Suppressor macrophage treated with lipopolysaccharide for 1 hour (primary cell): Measurements from ENCODE around the gene RACK1.
"Not testable (repeated sequence)": the region's sequence is repeated elsewhere in the genome, so short reads cannot be mapped to it uniquely, and the experiment has no call there.

Experiments
- DNase-seq, 3 donors: peaks; one replicate each; pipeline ENCODE4 v3.0.0-alpha.2; 2020 to 2022

RACK1 gene

GRCh38 chr5:181243564-181244343 lies at the start of gene RACK1:
TSS of gene RACK1 (minus strand) at chr5:181243906. CDS start at chr5:181243800, 106 bp downstream.
- peak; percentile 89 to 93 (median 92) for DNase-seq

DNA sequence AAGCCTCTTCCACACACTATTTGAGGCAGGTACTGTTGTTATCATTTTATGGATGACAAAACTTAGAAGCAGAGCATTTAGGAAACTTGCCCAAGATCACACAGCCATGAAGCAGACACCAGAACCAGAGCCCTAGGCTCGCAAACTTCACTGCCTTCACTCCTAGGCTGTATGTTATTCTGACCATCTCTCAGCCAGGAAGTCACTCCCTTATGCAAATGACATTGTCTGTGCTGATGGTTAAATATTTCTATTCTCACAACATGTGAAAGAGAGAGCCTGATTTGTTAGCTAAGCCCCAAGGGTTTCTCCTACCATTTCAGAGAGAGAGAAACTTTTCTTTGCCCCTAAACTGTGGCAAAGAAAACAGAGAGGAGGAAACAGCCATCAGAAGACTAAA lies 43.6 kb upstream of the RACK1 start:
- not testable (repeated sequence) for DNase-seq

GRCh38 chr5:181285962-181286705 lies 42.4 kb upstream of the RACK1 start:
- not testable (repeated sequence) for DNase-seq

DNA sequence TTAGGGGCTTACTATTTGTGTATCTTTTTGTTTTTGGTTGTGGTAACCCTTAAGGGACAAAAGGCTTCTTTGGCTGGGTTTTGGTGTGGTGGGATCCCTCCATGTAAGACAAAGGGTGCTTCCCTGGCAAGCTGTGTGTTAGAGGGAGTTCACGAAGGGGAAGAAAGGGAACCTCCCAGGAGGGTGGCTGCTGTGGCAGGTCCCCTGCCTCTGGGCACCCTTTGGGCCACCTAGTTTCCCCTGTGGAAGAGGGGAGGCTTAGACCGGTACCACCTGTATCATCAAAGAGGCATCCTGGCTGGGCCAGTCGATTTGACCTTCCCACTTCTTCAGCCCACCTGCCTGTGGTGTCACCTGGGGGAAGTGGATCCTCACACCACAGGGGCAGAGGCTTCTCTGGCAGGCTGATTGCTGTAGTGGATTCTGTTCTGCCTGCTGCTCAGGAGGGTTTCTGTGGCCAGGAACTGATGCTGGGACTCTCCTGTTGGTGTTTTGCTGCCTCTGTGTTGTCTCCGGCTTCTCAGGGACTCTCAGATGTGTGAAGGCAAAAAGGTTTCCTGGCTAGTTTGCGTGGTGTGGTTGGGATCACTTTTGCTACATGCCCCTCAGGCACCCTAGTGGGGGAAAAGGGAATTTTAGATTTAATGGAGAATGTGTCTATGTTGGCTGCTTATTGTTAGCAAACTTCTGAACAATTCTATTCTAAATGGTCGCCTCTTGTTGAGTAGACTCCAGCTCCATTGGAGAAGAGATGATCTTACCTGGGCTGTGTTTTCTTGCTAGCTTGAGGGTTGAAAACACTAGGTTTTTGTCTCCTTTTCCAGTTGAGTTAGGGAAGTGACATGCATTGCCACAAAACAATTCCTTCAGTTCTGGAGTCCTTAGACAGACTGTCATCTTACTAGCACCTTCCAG lies 40.4 kb upstream of the RACK1 start:
- not testable (repeated sequence) for DNase-seq

- no peak for DNase-seq
These were observed 39.6 kb upstream of the RACK1 start for GRCh38 chr5:181283347-181283746.

GRCh38 chr5:181282874-181283273 lies 39.2 kb upstream of the RACK1 start:
- no peak for DNase-seq

- not testable (repeated sequence) for DNase-seq
These were observed 38.7 kb upstream of the RACK1 start for GRCh38 chr5:181282415-181282814.

DNA sequence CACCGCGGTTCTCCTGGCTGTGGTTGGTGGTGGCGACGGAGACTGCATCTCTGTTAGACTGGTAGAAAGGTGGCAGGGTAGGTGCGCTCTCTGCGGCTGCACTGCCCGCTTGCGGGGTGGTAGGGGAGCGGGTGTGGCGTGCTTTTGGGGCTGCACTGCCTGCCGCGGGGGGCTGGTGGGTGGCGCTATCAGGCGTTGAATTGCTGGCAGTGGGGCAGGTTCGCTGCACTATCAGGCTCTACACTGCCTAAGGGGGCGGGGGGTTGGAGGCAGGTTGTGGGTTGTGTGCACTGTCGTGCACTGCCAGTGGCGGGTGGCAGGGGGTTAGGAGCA lies 38.2 kb upstream of the RACK1 start:
- no peak for DNase-seq

GRCh38 chr5:181281077-181281983 lies 37.6 kb upstream of the RACK1 start:
- no peak for DNase-seq

GRCh38 chr5:181280251-181280762 lies 36.6 kb upstream of the RACK1 start:
- DNase-seq, result no peak

- peak; percentile 30 to 54 (median 34) for DNase-seq
These were observed 29.7 kb upstream of the RACK1 start for GRCh38 chr5:181273433-181273744.

DNA sequence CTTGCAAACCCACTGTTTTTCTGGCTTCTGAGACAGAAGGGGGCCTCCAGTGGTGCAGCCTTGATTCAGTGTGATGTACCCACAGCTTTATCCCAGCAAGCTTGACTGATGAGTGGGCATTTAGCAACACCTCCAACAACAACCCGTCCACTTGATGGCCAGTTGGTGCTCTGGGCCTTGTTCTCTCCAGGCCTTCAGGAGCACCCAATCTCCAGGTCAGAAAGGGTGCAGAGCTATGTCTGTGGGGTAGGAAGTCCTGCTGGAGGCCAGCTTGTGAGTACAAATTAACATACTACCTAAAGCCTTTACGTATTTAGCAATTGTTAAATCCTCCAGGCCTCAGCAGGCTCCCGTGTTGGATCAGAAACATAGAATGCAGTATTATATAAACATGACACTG lies 27.4 kb upstream of the RACK1 start:
- DNase-seq, result no peak

GRCh38 chr5:181267907-181268306 lies 24.2 kb upstream of the RACK1 start:
- DNase-seq, result not testable (repeated sequence)

DNA sequence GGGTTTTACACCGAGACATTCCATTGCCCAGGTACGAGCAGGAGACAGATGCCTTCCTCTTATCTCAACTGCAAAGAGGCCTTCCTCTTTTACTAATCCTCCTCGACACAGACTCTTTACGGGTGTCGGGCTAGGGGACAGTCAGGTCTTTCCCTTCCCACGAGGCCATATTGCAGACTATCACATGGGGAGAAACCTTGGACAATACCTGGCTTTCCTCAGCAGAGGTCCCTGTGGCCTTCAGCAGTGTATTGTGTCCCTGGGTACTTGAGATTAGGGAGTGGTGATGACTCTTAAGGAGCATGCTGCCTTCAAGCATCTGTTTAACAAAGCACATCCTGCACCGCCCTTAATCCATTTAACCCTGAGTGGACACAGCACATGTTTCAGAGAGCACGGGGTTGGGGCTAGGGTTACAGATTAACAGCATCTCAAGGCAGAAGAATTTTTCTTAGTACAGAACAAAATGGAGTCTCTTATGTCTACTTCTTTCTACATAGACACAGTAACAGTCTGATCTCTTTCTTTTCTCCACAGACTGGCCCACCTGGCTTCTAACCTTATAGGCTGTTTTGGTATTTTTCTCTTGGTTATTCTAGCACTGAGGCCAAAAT lies 23.7 kb upstream of the RACK1 start:
- not testable (repeated sequence) for DNase-seq

GRCh38 chr5:181265092-181265671 lies 21.5 kb upstream of the RACK1 start:
- DNase-seq, result no peak

DNA sequence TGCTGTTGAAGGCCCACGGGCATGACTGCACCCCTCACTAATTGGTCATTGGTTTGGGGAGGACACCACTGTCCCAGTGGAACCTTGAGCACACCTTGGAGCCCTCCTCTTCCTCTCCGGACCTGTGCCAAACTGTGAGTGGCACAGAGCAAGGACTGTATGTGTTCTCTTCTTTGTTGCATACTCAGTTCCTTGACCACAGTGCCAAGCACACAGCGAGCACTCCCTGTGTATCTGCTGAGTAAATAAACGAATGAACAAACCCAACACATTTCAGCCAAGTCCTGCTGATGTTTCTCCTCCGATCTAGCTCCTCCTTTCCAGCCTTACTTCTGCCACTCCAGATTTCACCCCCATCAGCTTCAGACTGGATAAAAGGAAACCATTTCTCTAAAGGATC lies 19.9 kb upstream of the RACK1 start:
- no peak for DNase-seq

DNA sequence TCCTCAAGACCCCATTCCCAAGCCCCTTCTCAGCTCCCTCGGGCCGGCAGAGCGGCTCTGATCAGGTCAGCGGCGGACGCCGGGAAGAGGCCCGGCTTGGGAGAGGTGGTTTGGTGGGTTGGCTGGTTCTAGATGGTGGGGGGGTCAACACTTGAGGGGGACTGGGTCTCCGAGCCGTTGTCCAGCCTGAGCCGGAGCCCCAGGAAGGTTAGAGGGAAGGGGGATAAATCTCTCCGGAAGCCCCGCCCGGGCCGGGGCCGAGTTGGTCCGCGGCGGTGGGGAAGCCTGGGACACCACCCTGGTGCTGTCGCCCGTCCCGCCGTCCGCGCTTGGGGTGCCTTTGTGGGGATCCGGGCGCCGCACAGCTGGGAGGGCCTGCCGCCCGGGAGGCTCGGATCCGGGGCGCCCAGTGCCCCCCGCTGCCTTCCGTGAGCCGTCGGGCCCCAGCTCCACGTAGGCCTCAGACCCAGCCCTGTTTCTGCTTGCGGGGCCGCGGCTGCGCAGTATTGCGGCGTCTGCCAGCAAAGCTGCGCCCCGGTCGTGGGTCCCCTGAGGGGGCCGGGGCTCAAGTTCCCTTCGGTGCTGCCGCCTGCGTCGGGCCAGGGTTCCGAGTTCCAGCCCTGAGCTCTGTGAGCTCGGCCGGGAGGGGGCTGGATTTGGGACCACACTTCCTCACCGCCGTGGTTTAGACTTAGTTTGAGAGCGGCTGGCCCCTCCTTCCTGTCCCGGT lies 17.8 kb upstream of the RACK1 start:
- peak; percentile 72 to 84 (median 75) for DNase-seq

DNA sequence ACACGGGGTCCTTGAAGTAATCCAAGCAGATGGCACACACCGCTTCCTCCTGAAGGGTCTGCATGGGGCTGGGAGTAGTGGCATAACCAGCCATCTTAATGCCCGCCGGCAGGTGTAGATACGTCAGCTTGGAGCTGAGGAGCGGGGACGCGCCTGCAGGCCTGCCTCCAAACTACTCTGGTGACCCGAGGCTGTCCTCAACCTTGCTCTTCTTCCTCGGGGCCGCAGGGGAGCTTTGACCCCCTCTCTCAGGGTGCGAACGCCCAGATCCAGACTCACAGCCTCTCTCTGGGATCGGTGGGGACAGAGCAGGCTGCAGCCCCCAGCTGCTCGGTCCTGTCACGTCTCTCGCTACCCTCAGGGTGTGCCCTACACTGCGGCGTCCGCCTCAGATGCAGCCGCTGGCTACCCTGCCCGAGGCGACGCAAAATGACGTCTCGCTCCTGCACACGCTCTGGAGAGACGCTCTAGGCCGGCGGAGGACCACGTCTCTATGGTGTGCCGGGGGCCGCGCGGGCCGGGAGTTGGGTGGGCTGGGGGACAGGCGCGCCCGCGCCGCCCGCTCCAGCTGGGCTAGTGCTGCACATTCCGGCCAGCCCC lies 17.1 kb upstream of the RACK1 start, which contains the start of gene TRIM52:
Gene TRIM52 (minus strand): TSS at position 424 of the 600 bp plus-strand sequence. CDS start 330 bp downstream, at position 94.
- peak; percentile 92 to 94 (median 93) for DNase-seq

GRCh38 chr5:181259974-181260719 lies 16.4 kb upstream of the RACK1 start:
- no peak for DNase-seq
